Colonic mucosa (tissue), 4 donors: ENCODE data around the gene JADE3. TPM values are rescaled to one million over a fixed set of nuclear protein-coding genes. Genes with fewer than 3 reads are reported as not detected.

ENCODE experiments used
- DNase-seq: peaks from one replicate; pipeline ENCODE4 v3.0.0-alpha.2; 2020
- H3K27ac ChIP-seq: fragments of 200-600 bp; one replicate; pipeline ENCODE4 v1.8.0; 2021
- H3K27me3 ChIP-seq: fragments of 200-600 bp; one replicate; pipeline ENCODE4 v1.8.0; 2021
- H3K36me3 ChIP-seq: fragments of 200-600 bp; one replicate; pipeline ENCODE4 v1.8.0; 2021
- H3K4me1 ChIP-seq: fragments of 200-600 bp; one replicate; pipeline ENCODE4 v1.8.0; 2021; ENCODE audit warnings: mild to moderate bottlenecking
- H3K4me3 ChIP-seq: fragments of 200-600 bp; one replicate; pipeline ENCODE4 v1.8.0; 2021
- H3K9ac ChIP-seq, 2 donors: one replicate each; pipeline ENCODE4 v1.7.0; 2013; ENCODE audit warnings: control low read depth in 2 of 2, low read depth in 2 of 2, low read length in 2 of 2
- H3K9me3 ChIP-seq: fragments of 200-600 bp; one replicate; pipeline ENCODE4 v1.8.0; 2021
- CTCF ChIP-seq: fragments of 200-600 bp; IDR thresholded peaks from one replicate; pipeline ENCODE4 v1.8.0; 2022; ENCODE audit warnings: antibody characterized with exemption, mild to moderate bottlenecking
- intact Hi-C: fragments of 100-400 bp; cut with DNase I; formaldehyde crosslinking; loops from one replicate; pipeline ENCODE4 v1.14.1; 2022
- total RNA-seq, 2 donors: library from RNA; stranded (reverse); fragmentation: NEBNext Ultra II Directional in 1 of 2; extraction: Animal tissue kit (Norgen Biotek cat#: 25700) in 1 of 2; gene quantifications; one replicate each; pipeline ENCODE4 v1.2.1, GENCODE V29; 2021
- donor health status: healthy.
- donor health status: DM: no; HTN: no; CAD: no.
- donor health status: DM: no; HTN: no; CAD: no.

JADE3 gene
- total RNA-seq, 2 donors from 2014 or later: 7.7 to 8.0 TPM

GRCh38 chrX:47068720-47069119 lies 156.5 kb downstream of the JADE3 start:
- Histone ChIP-seq H3K9me3 (no peaks in the 10 kb centered on the region), H3K36me3 (no peaks in the 10 kb centered on the region), H3K4me3 (no peak overlapping the region), H3K27me3 (no peaks in the 10 kb centered on the region), H3K27ac (no peak overlapping the region), H3K4me1 (no peaks in the 10 kb centered on the region), H3K9ac (no peak overlapping the region)
- no peak for DNase-seq
- intact Hi-C loops: no loop called here
- TF ChIP-seq CTCF: no peak

- no peak within 1 kb of the TSS for H3K4me3 ChIP-seq
- DNase-seq: peak; percentile 19
- H3K9ac ChIP-seq: no peak within 1 kb of the TSS
- intact Hi-C loops: no loop called here
- no peaks in the 10 kb centered on the region for H3K36me3 ChIP-seq
- H3K9me3 ChIP-seq: no peaks in the 10 kb centered on the region
- no peaks in the 10 kb centered on the region for H3K4me1 ChIP-seq
- no peaks in the 10 kb centered on the region for H3K27me3 ChIP-seq
- H3K27ac ChIP-seq: no peak within 1 kb of the TSS
- no peak for TF ChIP-seq CTCF
Observed at GRCh38 chrX:47078129-47079043, 166.2 kb downstream of the JADE3 start, which contains the start of gene RGN. Gene RGN (plus strand): TSS chrX:47078443. CDS start chrX:47081145, 2,702 bp downstream.

- no peak for DNase-seq
- Histone ChIP-seq H3K27ac (no peak overlapping the region), H3K9ac (no peak overlapping the region), H3K36me3 (no peaks in the 10 kb centered on the region), H3K4me3 (no peak overlapping the region), H3K4me1 (no peaks in the 10 kb centered on the region), H3K27me3 (no peaks in the 10 kb centered on the region), H3K9me3 (no peaks in the 10 kb centered on the region)
- no peak for TF ChIP-seq CTCF
- intact Hi-C loops: no loop called here
Observed at GRCh38 chrX:47080215-47080914, 168.1 kb downstream of the JADE3 start.

- no peak overlapping the region for H3K27ac ChIP-seq
- no peak for TF ChIP-seq CTCF
- no peaks in the 10 kb centered on the region for H3K36me3 ChIP-seq
- no peak overlapping the region for H3K9ac ChIP-seq
- no peaks in the 10 kb centered on the region for H3K9me3 ChIP-seq
- DNase-seq: no peak
- H3K4me1 ChIP-seq: no peaks in the 10 kb centered on the region
- H3K4me3 ChIP-seq: no peak overlapping the region
- intact Hi-C loops: no loop called here
- no peaks in the 10 kb centered on the region for H3K27me3 ChIP-seq
Observed at GRCh38 chrX:47080915-47081236, 168.7 kb downstream of the JADE3 start.

GRCh38 chrX:47091149-47091775 lies 179.0 kb downstream of the JADE3 start:
- intact Hi-C loops: loop anchor here (5.0 kb wide), 1 partner anchor 334 kb away; the partner anchor contains the start of gene SLC9A7
- H3K36me3 ChIP-seq: no peaks in the 10 kb centered on the region
- H3K27me3 ChIP-seq: no peaks in the 10 kb centered on the region
- no peaks in the 10 kb centered on the region for H3K4me1 ChIP-seq
- no peak overlapping the region for H3K4me3 ChIP-seq
- no peak for TF ChIP-seq CTCF
- DNase-seq: no peak
- no peak overlapping the region for H3K27ac ChIP-seq
- H3K9me3 ChIP-seq: no peaks in the 10 kb centered on the region
- no peak overlapping the region for H3K9ac ChIP-seq
